Panc1 (cell line): ENCODE measurements around the gene FLT1.

Experiments used
- SIN3A ChIP-seq: IDR thresholded peaks from 2 replicates; pipeline ENCODE4 v1.6.1; 2012; ENCODE audit warnings: low read depth, mild to moderate bottlenecking, low read length, moderate library complexity, borderline replicate concordance; ENCODE audit not compliant: insufficient read depth
- TF ChIP-seq, protein P1 (sequence below), 2 experiments: IDR thresholded peaks; 2 replicates each; pipeline ENCODE4 v1.6.1; 2011 to 2012; ENCODE audit warnings: low read depth in 2 of 2, control low read depth in 1 of 2, low read length in 1 of 2, mild to moderate bottlenecking in 1 of 2, moderate library complexity in 1 of 2; ENCODE audit not compliant: insufficient read depth in 1 of 2
- TF ChIP-seq, protein P2 (sequence below): fragments of 450-650 bp; IDR thresholded peaks from 2 replicates; pipeline ENCODE4 v1.5.1; 2017; ENCODE audit warnings: mild to moderate bottlenecking

- no peak for TF ChIP-seq SIN3A
- TF ChIP-seq, protein P1, sequence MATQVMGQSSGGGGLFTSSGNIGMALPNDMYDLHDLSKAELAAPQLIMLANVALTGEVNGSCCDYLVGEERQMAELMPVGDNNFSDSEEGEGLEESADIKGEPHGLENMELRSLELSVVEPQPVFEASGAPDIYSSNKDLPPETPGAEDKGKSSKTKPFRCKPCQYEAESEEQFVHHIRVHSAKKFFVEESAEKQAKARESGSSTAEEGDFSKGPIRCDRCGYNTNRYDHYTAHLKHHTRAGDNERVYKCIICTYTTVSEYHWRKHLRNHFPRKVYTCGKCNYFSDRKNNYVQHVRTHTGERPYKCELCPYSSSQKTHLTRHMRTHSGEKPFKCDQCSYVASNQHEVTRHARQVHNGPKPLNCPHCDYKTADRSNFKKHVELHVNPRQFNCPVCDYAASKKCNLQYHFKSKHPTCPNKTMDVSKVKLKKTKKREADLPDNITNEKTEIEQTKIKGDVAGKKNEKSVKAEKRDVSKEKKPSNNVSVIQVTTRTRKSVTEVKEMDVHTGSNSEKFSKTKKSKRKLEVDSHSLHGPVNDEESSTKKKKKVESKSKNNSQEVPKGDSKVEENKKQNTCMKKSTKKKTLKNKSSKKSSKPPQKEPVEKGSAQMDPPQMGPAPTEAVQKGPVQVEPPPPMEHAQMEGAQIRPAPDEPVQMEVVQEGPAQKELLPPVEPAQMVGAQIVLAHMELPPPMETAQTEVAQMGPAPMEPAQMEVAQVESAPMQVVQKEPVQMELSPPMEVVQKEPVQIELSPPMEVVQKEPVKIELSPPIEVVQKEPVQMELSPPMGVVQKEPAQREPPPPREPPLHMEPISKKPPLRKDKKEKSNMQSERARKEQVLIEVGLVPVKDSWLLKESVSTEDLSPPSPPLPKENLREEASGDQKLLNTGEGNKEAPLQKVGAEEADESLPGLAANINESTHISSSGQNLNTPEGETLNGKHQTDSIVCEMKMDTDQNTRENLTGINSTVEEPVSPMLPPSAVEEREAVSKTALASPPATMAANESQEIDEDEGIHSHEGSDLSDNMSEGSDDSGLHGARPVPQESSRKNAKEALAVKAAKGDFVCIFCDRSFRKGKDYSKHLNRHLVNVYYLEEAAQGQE (IDR thresholded peaks at IDR 0.05; ENCODE audit: insufficient read depth in 1 of 2, low read depth in 2 of 2, low read length in 1 of 2) = no peak
- TF ChIP-seq, protein P2, sequence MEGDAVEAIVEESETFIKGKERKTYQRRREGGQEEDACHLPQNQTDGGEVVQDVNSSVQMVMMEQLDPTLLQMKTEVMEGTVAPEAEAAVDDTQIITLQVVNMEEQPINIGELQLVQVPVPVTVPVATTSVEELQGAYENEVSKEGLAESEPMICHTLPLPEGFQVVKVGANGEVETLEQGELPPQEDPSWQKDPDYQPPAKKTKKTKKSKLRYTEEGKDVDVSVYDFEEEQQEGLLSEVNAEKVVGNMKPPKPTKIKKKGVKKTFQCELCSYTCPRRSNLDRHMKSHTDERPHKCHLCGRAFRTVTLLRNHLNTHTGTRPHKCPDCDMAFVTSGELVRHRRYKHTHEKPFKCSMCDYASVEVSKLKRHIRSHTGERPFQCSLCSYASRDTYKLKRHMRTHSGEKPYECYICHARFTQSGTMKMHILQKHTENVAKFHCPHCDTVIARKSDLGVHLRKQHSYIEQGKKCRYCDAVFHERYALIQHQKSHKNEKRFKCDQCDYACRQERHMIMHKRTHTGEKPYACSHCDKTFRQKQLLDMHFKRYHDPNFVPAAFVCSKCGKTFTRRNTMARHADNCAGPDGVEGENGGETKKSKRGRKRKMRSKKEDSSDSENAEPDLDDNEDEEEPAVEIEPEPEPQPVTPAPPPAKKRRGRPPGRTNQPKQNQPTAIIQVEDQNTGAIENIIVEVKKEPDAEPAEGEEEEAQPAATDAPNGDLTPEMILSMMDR = no peak
Measured at GRCh38 chr13:28530729-28531076, 35.8 kb upstream of the FLT1 start.
